IPS-18c (cell line): Measurements from ENCODE around the gene EDARADD.
"Not testable (repeated sequence)": the region's sequence is repeated elsewhere in the genome, so short reads cannot be mapped to it uniquely, and the experiment has no call there.

Experiments
- H3K4me3 ChIP-seq: 2 replicates; pipeline ENCODE4 v1.7.0; 2013; ENCODE audit warnings: low read depth, mild to moderate bottlenecking, low read length, moderate library complexity; ENCODE audit not compliant: insufficient read depth
- H3K9me3 ChIP-seq: one replicate; pipeline ENCODE4 v1.6.1; 2013; ENCODE audit warnings: mild to moderate bottlenecking, low read length, moderate library complexity; ENCODE audit not compliant: control insufficient read depth, insufficient read depth

The EDARADD gene

DNA sequence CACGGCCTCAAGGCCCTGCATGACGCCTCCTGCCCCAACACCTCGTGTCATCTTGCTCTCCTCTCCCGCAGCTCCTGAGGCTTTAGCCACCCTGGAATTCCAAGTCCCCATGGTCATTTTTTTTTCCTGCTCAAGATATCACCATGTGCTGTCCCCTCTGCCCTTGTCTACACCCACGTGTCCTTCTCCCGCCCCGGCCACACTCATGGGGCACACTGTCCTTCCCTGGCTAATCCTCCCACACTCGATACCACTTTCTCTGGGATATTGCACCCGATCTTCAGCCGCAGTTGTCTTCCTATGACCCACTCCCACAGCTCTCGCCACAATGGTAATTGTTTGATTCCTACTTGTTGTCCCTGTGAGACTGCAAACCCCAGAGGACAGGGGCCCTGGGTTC lies 100.0 kb downstream of the EDARADD start:
- Histone ChIP-seq H3K4me3 (no peak overlapping the region), H3K9me3 (no peaks in the 10 kb centered on the region)

GRCh38 chr1:236494586-236495466 lies 100.7 kb downstream of the EDARADD start:
- no peak overlapping the region for H3K4me3 ChIP-seq
- H3K9me3 ChIP-seq, result no peaks in the 10 kb centered on the region

- Histone ChIP-seq H3K9me3 (no peaks in the 10 kb centered on the region), H3K4me3 (no peak overlapping the region)
Observed at GRCh38 chr1:236495467-236496112, 101.5 kb downstream of the EDARADD start.

DNA sequence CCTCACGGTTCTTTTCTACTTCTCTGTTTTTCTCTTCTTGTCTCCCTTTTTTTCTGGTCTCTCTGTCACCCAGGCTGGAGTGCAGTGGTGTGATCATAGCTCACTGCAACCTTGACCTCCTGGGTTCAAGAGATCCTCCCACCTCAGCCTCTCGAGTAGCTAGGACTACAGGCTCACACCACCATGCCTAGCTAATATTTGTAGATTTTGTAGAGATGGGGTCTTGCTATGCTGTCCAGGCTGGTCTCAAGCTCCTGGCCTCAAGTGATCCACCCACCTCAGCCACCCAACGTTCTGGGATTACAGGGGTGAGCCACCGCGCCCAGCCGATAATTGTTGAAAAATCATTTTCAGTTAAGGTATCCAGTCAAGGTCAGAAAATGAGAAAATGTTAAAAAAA lies 103.8 kb downstream of the EDARADD start:
- H3K4me3 ChIP-seq, result no peak overlapping the region
- H3K9me3 ChIP-seq, result no peaks in the 10 kb centered on the region

DNA sequence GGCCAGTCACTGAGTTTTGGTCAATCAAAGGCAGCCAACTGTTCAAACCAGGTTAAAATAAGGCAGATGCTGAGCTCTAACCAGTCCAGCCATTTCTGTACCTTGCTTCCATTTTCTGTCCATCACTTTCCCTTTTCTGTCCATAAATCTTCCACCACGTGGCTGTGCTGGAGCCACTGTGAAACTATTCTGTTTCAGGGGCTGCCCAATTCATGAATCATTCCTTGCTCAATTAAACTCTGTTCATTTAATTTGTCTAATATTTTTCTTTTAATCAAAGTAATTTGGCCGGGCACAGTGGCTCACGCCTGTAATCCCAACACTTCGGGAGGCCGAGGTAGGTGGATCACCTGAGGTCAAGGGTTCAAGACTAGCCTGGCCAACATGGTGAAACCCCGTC lies 107.0 kb downstream of the EDARADD start:
- no peaks in the 10 kb centered on the region for H3K9me3 ChIP-seq
- H3K4me3 ChIP-seq, result no peak overlapping the region

- Histone ChIP-seq H3K4me3 (no peak overlapping the region), H3K9me3 (no peaks in the 10 kb centered on the region)
Observed at GRCh38 chr1:236502579-236502971, 108.5 kb downstream of the EDARADD start.

GRCh38 chr1:236502972-236503639 lies 109.0 kb downstream of the EDARADD start:
- H3K9me3 ChIP-seq, result no peaks in the 10 kb centered on the region
- peak overlapping the region; percentile 28; the same call in 1 of the 2 replicates for H3K4me3 ChIP-seq

DNA sequence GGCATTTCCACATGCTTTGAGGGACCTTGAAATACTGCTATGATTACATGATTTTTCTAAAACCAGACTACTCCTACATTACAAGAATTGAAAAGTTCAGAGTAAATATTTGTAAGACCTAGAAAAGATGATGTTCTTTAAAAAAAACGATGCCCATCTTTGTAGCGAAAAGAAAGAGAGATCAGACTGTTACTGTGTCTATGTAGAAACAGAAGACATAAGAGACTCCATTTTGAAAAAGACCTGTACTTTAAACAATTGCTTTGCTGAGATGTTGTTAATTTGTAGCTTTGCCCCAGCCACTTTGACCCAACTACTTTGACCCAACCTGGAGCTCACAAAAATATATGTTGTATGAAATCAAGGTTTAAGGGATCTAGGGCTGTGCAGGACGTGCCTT lies 110.3 kb downstream of the EDARADD start:
- H3K9me3 ChIP-seq, H3K4me3 ChIP-seq: not testable (repeated sequence)

DNA sequence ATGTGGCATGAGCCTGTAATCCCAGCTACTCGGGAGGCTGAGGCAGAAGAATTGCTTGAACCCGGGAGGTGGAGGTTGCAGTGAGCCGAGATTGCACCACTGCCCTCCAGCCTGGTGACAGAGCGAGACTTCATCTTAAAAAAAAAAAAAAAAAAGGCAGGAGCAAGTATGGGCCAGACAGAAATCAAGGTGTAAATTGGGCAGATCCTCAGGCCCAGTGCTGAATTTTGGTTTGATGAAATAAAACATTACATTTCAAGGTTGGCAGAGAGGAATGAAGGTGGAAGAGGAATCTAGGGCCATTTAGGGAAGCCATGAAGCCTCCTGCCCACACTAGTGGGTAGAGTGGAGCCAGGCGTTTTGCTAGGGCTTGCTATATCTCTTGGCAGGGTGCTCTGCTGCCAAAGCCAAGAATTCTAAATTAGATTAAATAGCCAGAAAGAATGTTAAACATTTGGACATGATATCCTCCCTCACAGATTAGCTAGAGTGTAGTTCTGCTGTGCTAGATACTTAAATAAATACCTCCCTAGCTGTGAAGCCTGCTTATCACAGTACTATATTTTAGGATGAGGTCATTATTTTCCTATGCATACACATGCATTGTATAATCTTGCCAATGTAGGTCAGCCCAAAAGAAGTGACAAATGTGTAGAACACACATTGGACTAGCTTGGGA lies 113.1 kb downstream of the EDARADD start:
- no peak overlapping the region for H3K4me3 ChIP-seq
- H3K9me3 ChIP-seq, result no peaks in the 10 kb centered on the region

DNA sequence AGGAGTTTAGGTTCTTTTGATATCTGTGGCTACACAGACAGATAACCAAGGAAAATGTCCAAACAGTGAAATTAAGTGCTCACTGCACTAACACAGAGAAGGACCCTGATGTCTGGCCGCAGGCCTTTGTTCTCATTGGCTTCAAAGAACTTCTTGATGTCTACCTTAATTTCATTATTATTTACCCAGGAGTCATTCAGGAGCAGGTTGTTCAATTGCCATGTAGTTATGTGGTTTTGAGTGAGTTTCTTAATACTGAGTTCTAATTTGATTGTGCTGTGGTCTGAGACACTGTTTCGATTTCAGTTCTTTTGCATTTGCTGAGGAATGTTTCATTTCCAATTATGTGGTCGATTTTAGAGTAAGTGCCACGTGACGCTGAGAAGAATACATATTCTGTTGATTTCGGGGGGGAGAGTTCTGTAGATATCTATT lies 114.5 kb downstream of the EDARADD start:
- Histone ChIP-seq H3K9me3 (no peaks in the 10 kb centered on the region), H3K4me3 (no peak overlapping the region)

GRCh38 chr1:236509203-236509602 lies 115.1 kb downstream of the EDARADD start:
- Histone ChIP-seq H3K9me3 (no peaks in the 10 kb centered on the region), H3K4me3 (no peak overlapping the region)

DNA sequence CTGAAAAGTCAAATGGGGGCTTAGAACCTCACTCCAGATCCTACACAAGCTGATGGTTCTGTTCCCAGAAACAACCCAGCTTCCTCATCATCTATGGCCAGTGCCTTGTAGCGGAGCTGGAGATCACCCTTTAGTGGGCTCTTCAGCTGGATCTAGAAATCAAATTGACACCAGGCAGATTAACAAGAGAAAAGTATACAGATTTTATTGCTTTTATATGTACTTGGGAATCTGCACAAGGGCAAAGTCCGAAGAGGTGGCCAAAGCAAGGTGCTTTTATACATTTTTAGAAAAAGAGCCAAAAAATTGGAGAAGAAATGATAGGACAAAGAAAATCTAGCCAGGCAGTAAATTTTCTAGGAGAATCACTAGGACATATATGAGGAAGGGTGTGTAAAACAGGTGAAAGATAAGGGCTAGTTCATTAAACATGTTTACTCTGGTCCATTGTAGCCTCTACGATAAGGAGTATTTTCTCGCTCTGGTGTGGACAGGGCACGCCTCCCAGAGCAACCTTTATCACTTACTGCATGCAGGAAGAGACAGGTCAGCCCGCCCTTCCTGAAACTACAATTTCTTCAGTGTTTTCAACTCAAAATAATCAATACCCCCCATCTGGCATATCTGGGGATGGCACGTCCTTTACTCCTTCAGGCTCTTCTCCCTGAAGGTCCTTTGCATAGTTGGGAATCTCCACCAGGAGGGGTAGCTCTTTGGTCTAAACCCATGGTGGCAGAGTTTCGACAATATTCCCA lies 115.7 kb downstream of the EDARADD start:
- Histone ChIP-seq H3K9me3 (no peaks in the 10 kb centered on the region), H3K4me3 (no peak overlapping the region)

- Histone ChIP-seq H3K4me3 (no peak overlapping the region), H3K9me3 (no peaks in the 10 kb centered on the region)
Observed at GRCh38 chr1:236511735-236512418, 117.8 kb downstream of the EDARADD start.

- no peaks in the 10 kb centered on the region for H3K9me3 ChIP-seq
- H3K4me3 ChIP-seq, result no peak overlapping the region
Observed at GRCh38 chr1:236514703-236515442, 120.8 kb downstream of the EDARADD start.

DNA sequence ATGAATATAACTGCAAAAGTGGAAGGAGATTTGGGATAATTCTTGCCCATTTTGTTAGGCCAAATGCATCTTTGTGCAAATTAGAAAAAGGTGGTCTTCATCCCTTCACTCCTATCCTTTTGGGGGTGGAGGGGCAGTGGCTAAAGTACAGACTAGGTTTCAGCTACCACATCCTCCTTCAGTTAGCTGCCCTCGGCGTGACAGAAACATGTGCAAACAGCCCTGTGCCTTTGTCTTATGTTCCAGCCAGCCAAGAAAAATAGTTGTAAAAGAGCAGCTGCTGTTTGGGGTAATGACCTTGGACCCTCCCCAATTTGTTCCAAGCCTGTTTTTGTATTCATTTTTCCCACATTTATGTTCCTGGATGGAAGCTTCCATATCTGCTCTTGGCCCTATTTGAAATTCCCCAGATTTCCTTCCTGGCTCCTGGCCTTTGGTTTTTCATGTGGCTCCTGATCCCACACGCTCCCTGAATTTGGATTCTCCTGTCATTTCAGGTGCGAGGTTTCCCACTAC lies 121.4 kb downstream of the EDARADD start:
- no peak overlapping the region for H3K4me3 ChIP-seq

More for the DNA sequence above, 121.4 kb downstream of the EDARADD start:
- no peaks in the 10 kb centered on the region for H3K9me3 ChIP-seq
